ENCODE measurements around the gene PAX2.

Gene PAX2

DNA sequence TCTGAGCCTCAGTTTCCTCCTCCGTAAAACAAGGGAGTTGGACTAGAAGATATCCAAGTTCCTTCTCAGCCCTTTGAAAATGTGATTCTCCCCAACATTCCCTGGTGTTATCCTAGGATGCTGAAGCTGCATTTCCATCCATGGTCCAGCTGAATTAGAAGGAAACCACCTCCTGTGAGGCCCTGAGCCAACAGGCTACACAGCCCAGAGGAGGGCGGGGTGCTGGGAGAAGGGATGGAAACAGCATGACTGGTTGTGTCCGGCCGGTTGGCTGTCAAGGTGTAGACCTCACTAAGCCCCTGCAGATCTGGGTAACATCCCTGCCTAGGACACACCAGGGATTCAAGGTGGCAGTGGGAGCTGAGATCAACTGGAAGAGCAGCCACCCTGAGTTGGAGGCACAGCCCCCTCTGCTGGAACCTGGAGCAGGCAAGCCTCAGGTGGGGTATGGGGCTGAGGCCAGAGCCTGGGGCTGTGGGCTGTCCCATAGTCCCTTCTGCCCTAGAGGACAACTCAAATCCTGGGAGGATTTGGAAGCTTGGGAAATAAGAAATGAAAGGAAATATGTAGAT is 72.0 kb downstream of the PAX2 start:
- peak; percentile 41 for DNase-seq (ENCODE audit: low spot score)

DNA sequence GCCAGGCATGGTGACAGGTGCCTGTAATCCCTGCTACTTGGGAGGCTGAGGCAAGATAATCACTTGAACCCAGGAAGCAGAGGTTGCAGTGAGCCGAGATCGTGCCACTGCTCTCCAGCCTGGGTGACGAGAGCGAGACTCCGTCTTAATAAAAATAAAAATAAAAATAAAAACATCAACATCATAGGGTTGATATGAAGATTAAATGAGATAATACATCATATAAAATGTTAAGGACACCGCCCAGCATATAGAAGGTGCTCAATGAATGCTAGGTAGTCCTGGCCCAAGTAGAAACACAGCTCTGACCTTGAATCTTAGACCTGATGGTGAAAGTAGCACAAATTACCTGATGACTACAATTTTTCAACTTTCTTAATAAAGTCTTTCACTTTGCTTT is 74.0 kb downstream of the PAX2 start:
- DNase-seq (ENCODE audit: low spot score), result no peak

DNA sequence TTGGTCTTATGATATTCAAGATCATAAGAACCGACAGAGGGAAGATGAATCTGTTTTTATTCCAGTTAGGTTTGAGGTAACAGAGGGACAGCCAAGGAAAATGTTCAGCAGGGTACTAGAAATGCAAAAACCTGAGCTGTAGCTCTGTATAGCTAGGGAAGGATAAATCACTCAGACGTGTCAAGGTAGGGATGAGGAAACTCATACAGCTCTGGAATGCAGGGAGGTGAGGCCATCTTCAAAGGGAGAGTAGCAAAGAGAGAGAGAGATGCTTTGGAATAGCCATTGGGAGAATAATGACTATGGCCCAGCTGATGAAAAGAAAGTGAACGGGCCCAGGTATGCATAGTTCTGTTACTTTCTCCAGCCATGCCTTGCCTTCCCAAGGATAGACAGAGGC is 77.8 kb downstream of the PAX2 start:
- no peak for DNase-seq (ENCODE audit: low spot score)

DNA sequence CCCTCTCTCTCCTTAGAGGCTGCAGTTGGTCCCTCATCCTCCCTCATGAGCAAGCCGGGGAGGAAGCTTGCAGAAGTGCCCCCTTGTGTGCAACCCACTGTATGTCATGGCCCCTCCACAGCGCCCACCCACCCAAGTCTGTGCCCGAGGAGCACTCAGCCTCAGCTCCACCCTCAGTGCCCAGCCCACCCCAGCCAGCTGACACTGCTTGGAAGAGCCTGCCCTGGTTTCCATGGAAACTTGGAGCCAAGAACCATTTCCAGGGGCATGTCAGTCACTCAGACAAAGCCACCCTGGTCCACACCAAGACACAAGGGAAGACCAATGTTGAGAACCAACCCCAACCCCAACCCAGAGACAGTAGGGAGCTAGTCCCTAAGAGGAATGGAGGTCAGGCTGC is 79.5 kb downstream of the PAX2 start:
- DNase-seq (ENCODE audit: low spot score), result no peak

DNA sequence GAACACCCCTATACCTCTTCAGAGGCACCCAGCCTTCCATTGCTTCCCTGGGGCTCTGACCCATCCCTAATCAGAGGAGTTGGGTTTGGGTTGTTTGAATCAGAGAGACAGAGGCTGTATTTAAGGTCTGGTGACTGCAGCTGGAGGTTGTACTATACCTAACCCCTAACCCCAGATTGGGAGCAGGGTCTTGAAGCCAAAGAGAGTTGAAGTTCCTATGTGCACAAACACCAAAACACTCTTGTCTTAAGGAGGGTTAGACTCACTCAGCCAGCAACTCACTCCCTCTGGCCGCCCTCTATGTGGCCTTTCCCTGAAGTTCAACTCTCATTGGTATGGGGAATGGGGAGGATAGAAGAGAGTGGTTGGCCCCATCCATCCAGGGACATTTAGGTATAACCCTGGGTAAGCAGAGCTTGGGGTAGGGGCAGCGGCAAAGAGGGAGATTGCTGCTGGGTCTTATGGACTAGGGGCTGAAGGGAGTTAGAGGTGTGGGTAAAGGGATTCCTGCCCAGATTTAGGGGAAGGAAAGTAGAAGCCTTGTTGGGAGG is 80.0 kb downstream of the PAX2 start:
- no peak for DNase-seq (ENCODE audit: low spot score)

DNA sequence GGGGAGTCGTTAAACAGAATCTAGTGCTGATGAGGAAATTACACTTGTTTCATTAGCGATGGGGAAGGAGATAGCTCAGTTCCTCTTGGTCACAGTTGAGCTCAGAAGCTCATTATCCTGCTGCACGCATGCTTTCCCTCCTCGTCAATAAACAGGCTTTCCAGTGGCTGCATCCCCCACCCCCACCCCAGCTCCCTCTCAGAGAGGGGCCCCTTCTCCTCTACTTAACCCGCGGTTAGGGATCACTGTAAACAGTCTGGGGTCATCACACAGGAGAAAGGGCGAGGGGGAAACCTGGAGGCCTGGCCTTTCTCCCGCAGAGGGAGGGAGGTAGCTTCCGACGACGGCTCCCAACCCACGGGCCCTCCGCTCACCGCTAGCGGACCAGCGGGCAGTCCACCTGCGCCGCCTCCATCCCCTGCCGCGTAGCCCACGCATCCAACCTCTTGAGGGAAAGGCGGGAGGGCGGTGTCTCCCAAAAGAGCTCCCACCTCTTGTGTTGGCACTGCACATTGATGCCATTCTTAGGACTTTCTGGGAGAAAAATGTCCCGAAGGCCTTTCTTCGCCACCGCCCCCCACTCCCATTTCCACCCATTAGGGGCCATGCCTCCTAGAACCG is 80.8 kb downstream of the PAX2 start:
- no peak for DNase-seq (ENCODE audit: low spot score)

DNA sequence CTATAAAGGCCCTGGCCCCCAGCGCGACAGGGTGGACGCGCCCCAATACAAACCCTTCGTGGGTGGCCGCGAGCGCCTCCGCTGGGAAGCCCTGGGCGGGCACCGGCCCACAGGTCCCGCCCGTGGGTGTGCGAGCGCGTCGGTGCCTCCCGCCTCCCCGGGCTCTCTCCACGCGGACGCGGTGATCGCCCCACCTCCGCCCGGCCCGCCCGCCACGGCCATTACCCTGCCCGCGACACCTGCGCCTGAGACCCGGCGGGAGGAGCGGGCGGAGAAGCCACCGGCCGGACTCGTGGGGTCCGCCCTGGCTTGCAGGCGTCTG is 81.2 kb downstream of the PAX2 start:
- peak; percentile 36 for DNase-seq (ENCODE audit: low spot score)

DNA sequence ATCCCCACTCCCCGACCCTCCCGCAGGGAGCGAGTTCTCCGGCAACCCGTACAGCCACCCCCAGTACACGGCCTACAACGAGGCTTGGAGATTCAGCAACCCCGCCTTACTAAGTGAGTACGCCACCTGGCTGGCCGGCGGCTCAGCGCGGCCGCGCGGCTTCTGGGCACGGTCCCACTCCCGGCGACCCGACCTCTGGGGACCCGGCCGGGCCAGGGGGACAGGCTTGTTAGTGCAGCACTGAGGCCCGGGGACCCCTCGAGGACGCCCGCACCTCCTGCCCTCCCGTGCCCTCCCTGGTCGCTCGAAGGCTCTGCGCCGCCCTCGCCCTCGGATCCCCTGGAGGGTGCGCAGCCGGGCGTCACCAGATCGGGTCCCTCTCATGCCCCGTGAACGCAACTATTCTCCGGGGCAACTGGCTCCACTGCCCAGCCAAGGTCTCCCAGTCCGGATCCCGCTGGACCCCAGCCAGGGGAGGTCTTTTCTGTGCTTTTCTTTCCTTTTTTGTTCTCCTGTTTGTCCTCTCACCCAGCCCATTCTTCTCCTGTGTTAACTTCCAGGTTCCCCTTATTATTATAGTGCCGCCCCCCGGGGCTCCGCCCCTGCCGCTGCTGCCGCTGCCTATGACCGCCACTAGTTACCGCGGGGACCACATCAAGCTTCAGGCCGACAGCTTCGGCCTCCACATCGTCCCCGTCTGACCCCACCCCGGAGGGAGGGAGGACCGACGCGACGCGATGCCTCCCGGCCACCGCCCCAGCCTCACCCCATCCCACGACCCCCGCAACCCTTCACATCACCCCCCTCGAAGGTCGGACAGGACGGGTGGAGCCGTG is 81.8 kb downstream of the PAX2 start:
- peak; percentile 61 for DNase-seq (ENCODE audit: low spot score)

DNA sequence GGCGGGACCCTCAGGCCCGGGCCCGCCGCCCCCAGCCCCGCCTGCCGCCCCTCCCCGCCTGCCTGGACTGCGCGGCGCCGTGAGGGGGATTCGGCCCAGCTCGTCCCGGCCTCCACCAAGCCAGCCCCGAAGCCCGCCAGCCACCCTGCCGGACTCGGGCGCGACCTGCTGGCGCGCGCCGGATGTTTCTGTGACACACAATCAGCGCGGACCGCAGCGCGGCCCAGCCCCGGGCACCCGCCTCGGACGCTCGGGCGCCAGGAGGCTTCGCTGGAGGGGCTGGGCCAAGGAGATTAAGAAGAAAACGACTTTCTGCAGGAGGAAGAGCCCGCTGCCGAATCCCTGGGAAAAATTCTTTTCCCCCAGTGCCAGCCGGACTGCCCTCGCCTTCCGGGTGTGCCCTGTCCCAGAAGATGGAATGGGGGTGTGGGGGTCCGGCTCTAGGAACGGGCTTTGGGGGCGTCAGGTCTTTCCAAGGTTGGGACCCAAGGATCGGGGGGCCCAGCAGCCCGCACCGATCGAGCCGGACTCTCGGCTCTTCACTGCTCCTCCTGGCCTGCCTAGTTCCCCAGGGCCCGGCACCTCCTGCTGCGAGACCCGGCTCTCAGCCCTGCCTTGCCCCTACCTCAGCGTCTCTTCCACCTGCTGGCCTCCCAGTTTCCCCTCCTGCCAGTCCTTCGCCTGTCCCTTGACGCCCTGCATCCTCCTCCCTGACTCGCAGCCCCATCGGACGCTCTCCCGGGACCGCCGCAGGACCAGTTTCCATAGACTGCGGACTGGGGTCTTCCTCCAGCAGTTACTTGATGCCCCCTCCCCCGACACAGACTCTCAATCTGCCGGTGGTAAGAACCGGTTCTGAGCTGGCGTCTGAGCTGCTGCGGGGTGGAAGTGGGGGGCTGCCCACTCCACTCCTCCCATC is 82.7 kb downstream of the PAX2 start:
- peak; percentile 68 for DNase-seq (ENCODE audit: low spot score)

DNA sequence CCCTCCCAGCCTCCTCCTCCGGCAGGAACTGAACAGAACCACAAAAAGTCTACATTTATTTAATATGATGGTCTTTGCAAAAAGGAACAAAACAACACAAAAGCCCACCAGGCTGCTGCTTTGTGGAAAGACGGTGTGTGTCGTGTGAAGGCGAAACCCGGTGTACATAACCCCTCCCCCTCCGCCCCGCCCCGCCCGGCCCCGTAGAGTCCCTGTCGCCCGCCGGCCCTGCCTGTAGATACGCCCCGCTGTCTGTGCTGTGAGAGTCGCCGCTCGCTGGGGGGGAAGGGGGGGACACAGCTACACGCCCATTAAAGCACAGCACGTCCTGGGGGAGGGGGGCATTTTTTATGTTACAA is 83.3 kb downstream of the PAX2 start:
- DNase-seq (ENCODE audit: low spot score), result peak; percentile 40

DNA sequence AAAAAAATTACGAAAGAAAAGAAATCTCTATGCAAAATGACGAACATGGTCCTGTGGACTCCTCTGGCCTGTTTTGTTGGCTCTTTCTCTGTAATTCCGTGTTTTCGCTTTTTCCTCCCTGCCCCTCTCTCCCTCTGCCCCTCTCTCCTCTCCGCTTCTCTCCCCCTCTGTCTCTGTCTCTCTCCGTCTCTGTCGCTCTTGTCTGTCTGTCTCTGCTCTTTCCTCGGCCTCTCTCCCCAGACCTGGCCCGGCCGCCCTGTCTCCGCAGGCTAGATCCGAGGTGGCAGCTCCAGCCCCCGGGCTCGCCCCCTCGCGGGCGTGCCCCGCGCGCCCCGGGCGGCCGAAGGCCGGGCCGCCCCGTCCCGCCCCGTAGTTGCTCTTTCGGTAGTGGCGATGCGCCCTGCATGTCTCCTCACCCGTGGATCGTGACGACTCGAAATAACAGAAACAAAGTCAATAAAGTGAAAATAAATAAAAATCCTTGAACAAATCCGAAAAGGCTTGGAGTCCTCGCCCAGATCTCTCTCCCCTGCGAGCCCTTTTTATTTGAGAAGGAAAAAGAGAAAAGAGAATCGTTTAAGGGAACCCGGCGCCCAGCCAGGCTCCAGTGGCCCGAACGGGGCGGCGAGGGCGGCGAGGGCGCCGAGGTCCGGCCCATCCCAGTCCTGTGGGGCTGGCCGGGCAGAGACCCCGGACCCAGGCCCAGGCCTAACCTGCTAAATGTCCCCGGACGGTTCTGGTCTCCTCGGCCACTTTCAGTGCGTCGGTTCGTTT is 83.9 kb downstream of the PAX2 start:
- peak; percentile 38 for DNase-seq (ENCODE audit: low spot score)

DNA sequence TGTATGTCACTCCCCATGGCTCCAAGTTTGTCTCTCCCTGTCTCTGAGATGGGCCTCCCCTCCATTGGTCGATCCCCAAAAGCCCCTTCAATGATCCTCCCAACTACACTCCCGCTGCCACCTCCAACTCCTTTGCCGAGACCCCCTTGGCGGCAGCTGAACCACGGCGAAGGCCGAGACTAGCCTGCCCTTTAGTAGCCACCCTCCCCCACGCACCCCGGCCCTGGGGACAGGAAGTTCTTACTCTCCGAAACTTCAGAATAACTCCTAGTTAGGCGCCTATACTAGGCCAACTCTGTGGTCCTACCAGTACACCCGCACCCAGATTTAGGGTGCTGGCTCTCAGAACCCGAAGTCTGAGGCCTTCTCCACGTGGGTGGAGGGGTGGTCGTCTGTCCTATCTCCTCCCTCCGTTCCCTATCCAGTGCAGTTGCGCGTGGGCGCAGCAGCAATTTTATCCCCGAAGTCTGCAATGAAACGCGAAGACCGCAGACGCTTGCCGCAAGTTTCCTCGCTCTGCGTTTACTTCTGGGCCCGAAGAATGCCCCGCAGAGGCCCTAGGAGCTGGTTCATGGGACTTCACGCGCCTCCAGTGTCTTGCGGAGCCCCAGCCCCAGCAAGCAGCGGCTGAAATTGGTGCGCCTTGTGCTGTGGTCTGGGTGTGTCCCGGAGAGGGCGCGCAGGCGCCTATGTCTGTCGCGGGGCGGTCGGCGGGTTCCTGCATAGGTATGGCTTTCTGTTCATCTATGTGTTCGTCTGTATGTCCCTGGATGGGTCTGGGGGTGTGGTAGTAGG is 84.7 kb downstream of the PAX2 start:
- no peak for DNase-seq (ENCODE audit: low spot score)

DNA sequence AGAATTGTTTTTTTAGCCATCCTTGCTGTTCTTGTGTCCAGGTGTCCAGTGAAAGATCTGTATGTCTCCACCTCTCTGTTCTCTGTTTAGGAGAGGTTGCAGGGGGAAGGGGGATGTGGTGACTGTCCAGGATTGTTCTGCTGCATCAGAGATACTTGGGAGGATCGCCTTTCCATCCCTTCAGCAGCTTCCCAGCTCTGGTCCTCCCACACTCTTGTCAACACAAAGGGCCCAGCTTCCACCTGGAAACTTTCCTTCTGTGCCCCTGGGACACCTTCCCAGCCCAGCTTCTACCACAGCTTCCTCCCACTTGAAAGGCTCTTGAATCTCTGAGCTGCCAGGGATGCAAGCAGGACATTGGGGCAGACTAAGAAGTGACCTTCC is 85.3 kb downstream of the PAX2 start:
- DNase-seq (ENCODE audit: low spot score), result no peak

DNA sequence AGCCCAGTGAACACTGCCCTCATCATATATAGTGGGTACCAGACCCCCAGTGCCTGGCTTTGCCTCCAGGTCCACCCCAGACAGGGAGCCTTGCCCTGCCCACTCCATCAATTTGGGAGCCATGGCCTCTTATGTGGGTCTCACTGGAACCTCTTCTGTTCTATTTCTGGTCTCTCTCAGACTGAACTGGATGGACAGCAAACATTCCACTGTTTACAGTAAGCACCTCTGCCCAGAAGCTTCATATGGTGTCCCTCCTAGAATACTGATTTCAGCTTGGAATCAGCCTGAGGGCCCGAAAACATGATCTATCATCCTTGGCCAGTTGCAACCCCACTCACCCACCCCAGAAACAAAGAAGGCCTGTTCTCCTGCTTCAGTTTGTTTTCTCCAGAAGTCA is 86.4 kb downstream of the PAX2 start:
- no peak for DNase-seq (ENCODE audit: low spot score)

DNA sequence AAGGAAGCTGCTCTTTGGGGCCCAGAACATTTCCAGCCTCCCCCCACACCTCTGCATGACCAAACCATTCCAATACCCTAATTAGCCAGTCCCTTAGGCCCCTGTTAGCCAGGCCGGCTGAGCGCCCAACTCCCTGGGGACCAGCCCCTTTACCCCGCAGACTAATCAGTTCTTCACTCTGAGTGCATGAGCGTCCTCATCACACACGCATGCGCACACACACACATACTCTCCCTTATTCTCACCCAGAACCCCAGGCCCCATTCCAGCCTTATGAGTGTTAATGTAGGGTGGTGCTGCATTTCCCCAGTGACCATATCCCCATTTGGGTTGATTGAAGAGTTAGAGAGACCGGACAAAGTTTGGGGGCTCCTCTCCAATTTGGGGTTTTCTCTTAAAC is 90.4 kb downstream of the PAX2 start:
- no peak for DNase-seq (ENCODE audit: low spot score)

DNA sequence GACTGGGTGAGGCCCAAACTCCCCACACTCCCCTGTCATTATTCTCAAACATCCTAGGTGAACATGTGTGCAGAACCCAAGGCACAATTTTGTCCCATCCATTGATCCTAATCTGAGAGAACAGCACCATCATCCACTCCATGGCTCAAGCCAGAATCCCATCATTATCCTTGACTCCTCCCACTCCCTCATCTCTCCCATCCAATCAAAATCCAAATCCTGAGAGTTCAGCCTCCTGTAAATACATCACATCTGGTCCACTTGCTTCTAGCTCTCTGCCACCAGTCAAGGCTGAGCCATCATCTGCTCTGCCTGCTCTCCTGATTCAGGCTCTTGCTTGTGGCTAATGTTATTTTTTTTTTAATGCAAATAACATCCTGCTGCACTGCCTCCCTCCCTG is 91.5 kb downstream of the PAX2 start:
- DNase-seq (ENCODE audit: low spot score), result no peak

DNA sequence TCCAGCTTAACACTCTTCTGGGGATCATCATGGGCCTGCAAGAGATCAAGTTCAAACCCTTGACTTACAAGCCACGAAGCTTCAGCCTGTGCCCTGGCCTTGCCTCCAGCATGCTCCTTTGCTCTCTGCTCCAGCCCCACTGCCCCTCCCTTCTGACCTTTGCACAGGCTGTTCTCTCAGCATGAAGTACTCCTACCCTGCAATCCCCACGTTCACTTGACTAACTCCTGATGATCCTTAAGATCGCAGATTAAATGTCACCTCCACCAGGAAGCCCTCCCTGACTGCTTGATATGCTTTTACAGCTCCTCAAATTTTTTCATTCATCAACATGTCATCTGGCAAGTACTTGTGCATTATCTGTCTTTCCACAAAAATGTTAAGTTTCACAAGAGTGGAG is 91.9 kb downstream of the PAX2 start:
- no peak for DNase-seq (ENCODE audit: low spot score)

DNA sequence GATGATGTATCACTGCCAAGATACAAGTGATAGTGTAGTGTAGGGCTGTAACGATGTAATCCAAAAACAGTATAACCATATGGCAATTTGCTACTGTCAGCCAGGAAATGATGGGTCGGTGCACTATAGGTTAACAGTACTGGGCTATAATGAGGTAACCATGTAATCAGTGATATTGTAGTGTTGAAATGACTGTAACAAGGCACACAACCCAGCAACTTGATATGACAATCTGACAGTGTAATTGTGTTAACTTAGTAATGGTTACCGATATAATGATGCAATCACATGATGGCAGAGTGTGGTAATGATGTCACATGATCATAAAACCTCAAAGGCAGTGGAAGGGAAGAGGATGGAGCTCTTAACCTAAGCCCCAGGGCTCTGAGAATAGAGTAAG is 93.6 kb downstream of the PAX2 start:
- no peak for DNase-seq (ENCODE audit: low spot score)

DNA sequence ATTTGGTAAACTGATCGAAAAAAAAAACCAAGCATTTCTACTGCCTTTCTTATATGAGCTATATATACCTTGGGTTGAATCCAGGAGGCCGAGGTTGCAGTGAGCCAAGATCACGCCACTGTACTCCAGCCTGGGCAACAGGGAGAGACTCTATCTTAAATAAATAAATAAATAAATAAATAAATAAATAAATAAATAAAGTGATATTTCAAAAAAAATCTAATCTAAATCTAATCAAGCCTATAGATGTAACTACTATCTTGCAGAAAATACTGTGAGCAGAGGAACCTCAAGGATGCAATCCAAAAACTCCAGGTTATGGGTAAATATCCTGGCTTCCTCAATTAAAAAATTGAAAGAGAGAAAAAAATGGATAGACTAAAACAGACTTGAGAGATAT is 96.1 kb downstream of the PAX2 start:
- no peak for DNase-seq (ENCODE audit: low spot score)

DNA sequence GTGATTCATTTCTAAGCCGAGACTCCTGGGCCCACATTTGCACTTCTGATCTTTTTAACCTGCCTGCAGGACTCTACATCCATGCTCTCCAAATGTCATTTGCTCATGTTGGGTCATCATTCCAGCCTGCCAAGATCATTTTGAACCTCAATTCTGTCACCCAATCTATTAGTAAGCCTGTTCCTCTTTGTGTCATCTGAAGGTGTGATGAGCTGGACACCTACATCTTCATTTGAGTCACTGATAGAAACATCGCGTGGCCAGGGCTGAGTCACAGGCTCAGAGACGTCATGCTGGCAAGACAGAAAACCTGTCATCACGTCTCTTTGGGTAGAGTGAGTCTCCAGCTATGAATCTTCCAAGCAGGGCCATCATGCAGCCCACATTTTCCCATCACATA is 102.1 kb downstream of the PAX2 start:
- no peak for DNase-seq (ENCODE audit: low spot score)

DNA sequence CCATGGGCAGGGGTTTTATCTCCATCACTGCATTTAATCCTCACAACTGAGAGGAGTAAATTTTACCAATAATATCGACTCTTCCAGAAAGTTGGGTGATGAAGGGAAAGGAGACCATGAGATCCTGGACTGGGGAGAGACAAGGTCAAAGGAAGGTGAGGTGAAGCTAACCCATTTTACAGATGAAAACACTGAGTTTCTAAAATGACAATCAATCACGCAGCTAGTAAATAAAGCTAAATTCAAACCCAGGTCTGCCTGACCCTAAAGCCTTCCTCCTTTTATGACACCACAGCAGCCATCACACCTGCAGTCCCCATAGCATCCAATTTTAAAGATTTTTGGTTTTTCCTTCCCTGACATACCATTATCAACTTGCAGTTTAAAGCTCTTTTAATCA is 103.4 kb downstream of the PAX2 start:
- no peak for DNase-seq (ENCODE audit: low spot score)

Data from D341Med (cell line).